Measurements from ENCODE around the gene CALHM2.

- TF ChIP-seq CTCF (IDR thresholded peaks at IDR 0.05): no peak
- no peak for TF ChIP-seq POLR2A (IDR thresholded peaks at IDR 0.05)
These were observed 4.0 kb upstream of the CALHM2 start for GRCh38 chr10:103456074-103456660.

Data from esophagus squamous epithelium (tissue), 4 donors.